Large intestine (tissue), 3 donors: ENCODE data around the gene BEST2. TPM values are rescaled to one million over a fixed set of nuclear protein-coding genes. Genes with fewer than 3 reads are reported as not detected.
A peak's percentile ranks its signal among the peaks of the same experiment; 100 is the strongest.
"Not testable (repeated sequence)": the region's sequence is repeated elsewhere in the genome, so short reads cannot be mapped to it uniquely, and the experiment has no call there.

Experiments used
- DNase-seq, 2 donors: peaks; one replicate each; pipeline versions ENCODE4 v3.0.0 to v3.0.0-alpha.2; 2013
- H3K27ac ChIP-seq: one replicate; pipeline ENCODE4 v1.5.1; 2013; ENCODE audit warnings: low read length
- H3K27me3 ChIP-seq: 2 replicates; pipeline ENCODE4 v1.6.1; 2013; ENCODE audit warnings: low read length; ENCODE audit not compliant: control insufficient read depth, insufficient read depth
- H3K36me3 ChIP-seq: 2 replicates; pipeline ENCODE4 v1.6.1; 2013; ENCODE audit warnings: low read length; ENCODE audit not compliant: control insufficient read depth, insufficient read depth
- H3K4me1 ChIP-seq: one replicate; pipeline ENCODE4 v1.6.1; 2013; ENCODE audit warnings: low read length; ENCODE audit not compliant: control insufficient read depth, insufficient read depth
- H3K4me3 ChIP-seq: one replicate; pipeline ENCODE4 v1.5.1; 2013; ENCODE audit warnings: low read length
- H3K9me3 ChIP-seq: one replicate; pipeline ENCODE4 v1.6.1; 2013; ENCODE audit warnings: mild to moderate bottlenecking, low read depth, low read length, moderate library complexity; ENCODE audit not compliant: control insufficient read depth
- WGBS: methylation state at CpG from one replicate; pipeline ENCODE4 v1.1.5; 2013; ENCODE audit warnings: low lambda C conversion rate; ENCODE audit not compliant: insufficient coverage; 5-methylcytosine and 5-hydroxymethylcytosine counted together
- polyA plus RNA-seq: library from polyadenylated mRNA; unstranded; fragments of 120-200 nt; gene quantifications from one replicate; pipeline ENCODE4 v1.2.1, GENCODE V29; 2013

The BEST2 gene
- polyA plus RNA-seq, 1 donor: 0.10 TPM

DNA sequence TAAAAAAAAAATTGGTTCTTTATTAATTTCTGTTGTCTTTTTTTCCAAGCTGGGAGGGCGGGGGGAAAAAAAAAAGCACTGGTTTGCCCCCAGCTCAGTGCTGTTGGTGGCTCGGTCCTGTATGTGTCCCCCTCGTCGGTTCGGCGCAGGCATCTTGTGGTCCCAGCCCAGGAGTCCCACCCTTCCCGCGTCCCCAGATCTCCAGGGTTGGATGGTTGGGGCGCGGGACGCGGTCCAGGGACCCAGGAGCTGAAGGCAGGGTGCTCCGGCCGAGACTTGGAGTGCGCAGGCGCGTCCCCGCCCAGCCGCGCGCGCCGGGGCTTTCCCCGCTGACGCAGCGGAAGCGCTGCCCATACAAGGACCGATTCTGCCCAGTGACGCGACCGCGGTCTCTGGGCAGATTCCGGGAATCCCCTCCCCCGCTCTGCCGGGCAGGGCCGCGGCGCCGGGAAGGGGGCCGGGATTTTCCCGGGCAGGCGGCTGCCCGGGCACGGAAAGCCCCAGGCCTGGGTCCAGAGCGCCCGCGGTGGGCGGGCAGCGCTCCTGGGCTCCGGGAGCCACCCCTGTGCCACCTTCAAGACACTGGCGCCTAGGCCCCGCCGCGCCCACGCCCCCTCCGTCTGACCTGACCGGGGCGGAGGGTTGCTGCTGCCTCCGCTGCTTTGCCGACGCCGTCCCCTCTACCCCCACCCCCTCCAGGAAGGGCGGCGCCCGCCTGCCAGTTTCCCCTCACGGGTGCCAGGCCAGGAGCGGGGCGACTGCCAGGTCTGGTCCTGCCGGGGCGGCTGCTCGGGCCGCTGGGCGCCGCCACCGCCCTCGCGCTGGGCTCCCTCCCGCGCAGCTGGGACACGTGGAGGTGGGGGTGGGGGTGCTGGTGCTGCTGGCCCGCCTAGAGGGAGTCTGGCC lies 42.0 kb downstream of the BEST2 start:
- WGBS: no CpG with 5 or more reads among the region's 81 CpGs
- no peaks in the 10 kb centered on the region for H3K27me3 ChIP-seq
- H3K36me3 ChIP-seq: peaks cover 6% of the 10 kb centered on the region
- H3K9me3 ChIP-seq: no peaks in the 10 kb centered on the region
- H3K4me3 ChIP-seq: peak overlapping the region; percentile 94
- peak; percentile 98 for DNase-seq
- H3K4me1 ChIP-seq: peaks cover 43% of the 10 kb centered on the region
- peak overlapping the region; percentile 99 for H3K27ac ChIP-seq

DNA sequence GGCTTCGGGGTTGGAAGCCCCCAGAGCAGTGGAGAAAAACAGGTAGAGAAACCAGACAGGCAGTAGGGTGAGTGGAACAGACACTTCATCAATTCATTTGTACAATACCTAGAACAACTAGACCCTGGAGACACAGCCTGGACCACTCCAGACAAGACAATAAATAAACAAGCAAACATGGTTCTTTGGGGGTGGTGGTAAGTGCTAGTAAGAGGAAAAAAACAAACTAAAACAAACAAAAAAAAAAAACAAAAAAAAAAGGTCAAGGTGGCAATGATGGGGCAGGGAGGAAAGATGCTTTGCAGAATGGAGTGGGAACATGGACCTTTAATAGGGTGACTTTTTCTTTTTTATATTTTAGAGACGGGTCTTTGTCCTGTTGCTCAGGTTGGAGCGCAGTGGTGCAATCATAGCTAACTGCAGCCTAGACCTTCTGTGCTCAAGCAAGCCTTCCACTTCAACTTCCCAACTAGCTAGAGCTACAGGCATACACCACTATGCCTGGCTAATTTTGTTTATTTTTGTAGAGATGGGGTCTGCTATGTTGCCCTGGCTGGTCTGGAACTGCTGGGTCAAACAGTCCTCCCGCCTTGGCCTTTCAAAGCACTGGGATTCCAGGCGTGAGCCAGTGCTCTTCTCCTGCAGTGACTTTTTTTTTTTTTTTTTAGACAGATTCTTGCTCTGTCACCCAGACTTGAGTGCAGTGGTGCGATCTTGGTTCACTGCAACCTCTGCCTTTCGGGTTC lies 42.8 kb downstream of the BEST2 start:
- no CpG with 5 or more reads among the region's 7 CpGs for WGBS
- peak in 1 of 2 donors; percentile 42 for DNase-seq
- H3K27ac ChIP-seq: peak overlapping the region; percentile 99
- peaks cover 36% of the 10 kb centered on the region for H3K4me1 ChIP-seq
- no peaks in the 10 kb centered on the region for H3K27me3 ChIP-seq
- H3K36me3 ChIP-seq: peaks cover 13% of the 10 kb centered on the region
- H3K9me3 ChIP-seq: no peaks in the 10 kb centered on the region
- H3K4me3 ChIP-seq: peak overlapping the region; percentile 94

DNA sequence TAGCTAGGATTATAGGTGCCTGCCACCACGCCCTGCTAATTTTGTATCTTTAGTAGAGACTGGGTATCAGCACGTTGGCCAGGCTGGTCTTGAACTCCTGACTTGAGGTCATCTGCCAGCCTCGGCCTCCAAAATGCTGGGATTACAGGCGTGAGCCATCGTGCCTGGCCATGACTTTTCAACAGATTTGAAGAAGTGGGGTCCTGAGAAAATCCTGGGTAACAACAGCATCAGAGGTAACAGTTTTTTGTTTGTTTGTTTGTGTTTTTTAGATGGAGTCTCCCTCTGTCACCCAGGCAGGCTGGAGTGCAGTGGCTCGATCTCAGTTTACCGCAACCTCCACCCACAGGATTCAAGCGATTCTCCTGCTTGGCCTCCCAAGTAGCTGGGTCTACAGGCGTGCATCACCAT lies 43.4 kb downstream of the BEST2 start:
- peaks cover 19% of the 10 kb centered on the region for H3K36me3 ChIP-seq
- no peaks in the 10 kb centered on the region for H3K9me3 ChIP-seq
- H3K4me3 ChIP-seq: no peak overlapping the region
- H3K27me3 ChIP-seq: no peaks in the 10 kb centered on the region
- peak overlapping the region; percentile 99 for H3K27ac ChIP-seq
- DNase-seq: no peak
- no CpG with 5 or more reads among the region's 9 CpGs for WGBS
- peaks cover 42% of the 10 kb centered on the region for H3K4me1 ChIP-seq

DNA sequence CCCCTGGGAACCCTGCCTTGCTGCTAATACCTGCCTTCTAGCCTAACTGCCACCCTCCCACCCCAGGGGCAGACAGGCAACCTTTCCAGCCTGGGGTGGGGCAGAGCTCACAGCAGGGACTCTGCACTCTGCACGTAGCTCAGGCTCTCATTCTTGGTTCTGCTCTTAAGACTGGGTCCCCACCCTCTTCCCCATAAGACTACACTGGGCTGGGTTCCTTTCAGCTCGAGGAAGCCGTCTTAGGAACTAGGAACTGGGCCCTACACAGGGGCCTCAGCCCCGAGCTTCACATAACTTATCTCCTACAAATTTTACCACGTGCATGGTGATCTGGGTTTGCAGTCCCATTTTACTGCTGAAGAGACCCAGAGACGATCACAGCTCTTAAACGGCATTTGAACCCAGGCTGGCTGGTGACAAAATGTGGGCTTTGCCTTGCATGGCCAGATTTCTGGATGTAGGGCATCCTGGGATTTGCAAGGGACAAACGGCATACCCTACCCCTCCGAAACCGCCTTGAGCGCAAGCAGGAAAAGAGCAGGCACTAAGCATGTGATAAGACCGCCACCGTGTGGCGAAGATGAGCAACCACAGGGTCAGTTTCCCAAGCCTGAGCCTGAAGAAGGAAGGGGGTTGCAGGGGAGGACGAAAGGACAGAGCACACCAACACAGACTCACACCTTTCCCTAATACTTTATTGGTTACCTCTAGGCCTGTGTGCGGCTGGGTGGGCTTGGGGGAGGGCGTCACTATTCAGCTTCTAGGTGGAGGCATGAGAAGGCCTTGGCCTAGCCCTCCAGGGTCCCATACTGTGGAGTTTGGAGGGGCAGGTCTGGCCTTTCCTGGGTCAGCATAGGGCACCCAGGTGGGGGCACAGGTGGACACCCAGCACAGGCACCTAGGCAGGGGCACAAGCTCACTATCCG lies 44.8 kb downstream of the BEST2 start:
- peak; percentile 96 to 98 for DNase-seq
- H3K27me3 ChIP-seq: no peaks in the 10 kb centered on the region
- WGBS: no CpG with 5 or more reads among the region's 18 CpGs
- peak overlapping the region; percentile 96 for H3K27ac ChIP-seq
- H3K4me3 ChIP-seq: peak overlapping the region; percentile 32
- peaks cover 24% of the 10 kb centered on the region for H3K36me3 ChIP-seq
- peaks cover 42% of the 10 kb centered on the region for H3K4me1 ChIP-seq
- peaks cover 2% of the 10 kb centered on the region for H3K9me3 ChIP-seq

DNA sequence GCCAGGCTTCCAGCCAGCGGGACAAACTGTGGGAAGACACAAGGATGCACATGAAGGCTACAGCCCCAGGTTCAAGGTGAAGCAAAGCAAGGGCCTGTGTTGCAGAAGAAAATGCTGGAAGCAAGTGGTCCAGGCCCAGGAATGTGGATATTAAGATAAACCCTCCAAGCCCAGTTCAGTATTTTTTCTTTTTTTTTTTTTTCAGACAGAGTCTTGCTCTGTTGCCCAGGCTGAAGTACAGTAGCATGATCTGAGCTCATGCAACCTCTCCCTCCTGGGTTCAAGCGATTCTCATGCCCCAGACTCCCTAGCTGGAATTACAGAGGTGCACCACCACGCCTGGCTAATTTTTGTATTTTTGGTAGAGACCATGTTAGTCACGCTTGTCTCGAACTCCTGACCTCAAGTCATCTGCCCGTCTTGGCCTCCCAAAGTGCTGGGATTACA lies 45.6 kb downstream of the BEST2 start:
- no peak overlapping the region for H3K4me3 ChIP-seq
- no CpG with 5 or more reads among the region's 6 CpGs for WGBS
- H3K9me3 ChIP-seq: peaks cover 4% of the 10 kb centered on the region
- H3K4me1 ChIP-seq: peaks cover 45% of the 10 kb centered on the region
- H3K36me3 ChIP-seq: peaks cover 24% of the 10 kb centered on the region
- no peaks in the 10 kb centered on the region for H3K27me3 ChIP-seq
- DNase-seq: no peak
- H3K27ac ChIP-seq: no peak overlapping the region

DNA sequence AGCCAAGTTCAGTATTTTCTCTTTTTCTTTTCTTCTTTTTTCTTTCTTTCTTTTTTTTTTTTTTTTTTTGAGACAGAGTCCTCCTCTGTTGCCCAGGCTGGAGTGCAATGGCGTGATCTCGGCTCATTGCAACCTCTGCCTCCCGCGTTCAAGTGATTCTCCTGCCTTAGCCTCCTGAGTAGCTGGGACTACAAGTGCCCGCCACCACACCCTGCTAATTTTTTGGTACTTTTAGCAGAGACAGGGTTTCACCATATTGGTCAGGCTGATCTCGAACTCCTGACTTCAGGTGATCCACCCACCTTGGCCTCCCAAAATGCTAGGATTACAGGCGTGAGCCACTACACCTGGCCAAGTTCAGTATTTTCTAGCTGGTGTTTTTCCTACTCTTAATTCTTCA lies 46.0 kb downstream of the BEST2 start:
- H3K4me1 ChIP-seq: peaks cover 49% of the 10 kb centered on the region
- H3K4me3 ChIP-seq, DNase-seq, H3K27me3 ChIP-seq, H3K9me3 ChIP-seq, H3K27ac ChIP-seq: not testable (repeated sequence)
- H3K36me3 ChIP-seq: peaks cover 24% of the 10 kb centered on the region
- 100% methylated on average over 1 of the region's 7 CpGs for WGBS

DNA sequence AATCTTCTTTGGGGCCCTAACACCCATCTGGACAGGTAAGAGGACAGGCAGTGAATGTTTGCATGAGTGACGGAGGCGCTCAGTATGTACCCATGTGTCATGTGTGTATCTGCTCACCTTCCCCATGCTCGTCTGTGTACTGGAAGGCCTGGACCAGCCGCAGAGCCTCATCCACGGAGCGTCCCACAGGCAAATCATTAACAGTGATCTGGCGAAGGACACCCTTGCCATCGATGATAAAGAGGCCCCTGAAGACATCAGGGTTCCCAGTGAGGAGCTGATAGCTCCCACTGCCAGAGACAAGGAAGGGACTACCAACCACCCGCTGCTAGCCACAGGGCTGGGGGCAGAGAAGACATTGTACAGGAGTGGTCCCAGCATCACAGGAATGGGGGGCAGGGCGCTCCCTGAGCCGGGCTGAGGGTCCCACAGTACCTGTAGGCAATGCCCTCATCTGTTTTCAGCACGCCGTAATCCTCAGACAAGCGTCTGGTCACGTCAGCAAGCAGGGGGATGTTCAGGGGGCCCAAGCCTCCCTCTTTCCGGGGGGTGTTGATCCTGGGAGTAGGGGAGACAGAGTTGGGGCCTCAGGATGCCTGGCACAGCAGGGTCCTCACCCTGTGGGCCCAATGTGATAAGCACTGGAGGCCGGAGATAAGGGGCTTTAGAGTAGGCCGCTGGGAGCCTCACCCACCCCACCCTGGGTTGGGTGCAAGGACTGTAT lies 48.3 kb downstream of the BEST2 start:
- no CpG with 5 or more reads among the region's 18 CpGs for WGBS
- Histone ChIP-seq H3K9me3 (peaks cover 7% of the 10 kb centered on the region), H3K4me3 (peak overlapping the region; percentile 100), H3K36me3 (peaks cover 24% of the 10 kb centered on the region), H3K27ac (no peak overlapping the region), H3K27me3 (no peaks in the 10 kb centered on the region), H3K4me1 (peaks cover 40% of the 10 kb centered on the region)
- peak in 1 of 2 donors; percentile 41 for DNase-seq

DNA sequence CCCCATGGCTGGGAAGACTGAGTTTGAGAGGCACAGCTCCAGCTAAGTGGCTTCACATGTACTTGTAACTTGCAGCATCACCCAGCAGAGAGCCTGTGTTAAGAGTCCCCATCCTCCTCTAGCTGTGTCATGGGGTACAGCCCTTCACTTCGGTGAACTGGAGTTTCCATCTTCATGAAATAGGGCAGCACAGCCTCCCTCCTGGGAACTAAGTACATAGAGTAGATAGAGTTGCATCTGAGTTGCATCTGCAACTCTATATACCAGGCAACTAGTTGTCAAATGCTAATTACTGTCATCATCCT lies 48.8 kb downstream of the BEST2 start:
- WGBS: no CpG with 5 or more reads among the region's 1 CpG
- Histone ChIP-seq H3K27me3 (no peaks in the 10 kb centered on the region), H3K9me3 (peaks cover 7% of the 10 kb centered on the region), H3K4me3 (peak overlapping the region; percentile 100), H3K27ac (no peak overlapping the region), H3K4me1 (peaks cover 37% of the 10 kb centered on the region), H3K36me3 (peaks cover 24% of the 10 kb centered on the region)
- no peak for DNase-seq

DNA sequence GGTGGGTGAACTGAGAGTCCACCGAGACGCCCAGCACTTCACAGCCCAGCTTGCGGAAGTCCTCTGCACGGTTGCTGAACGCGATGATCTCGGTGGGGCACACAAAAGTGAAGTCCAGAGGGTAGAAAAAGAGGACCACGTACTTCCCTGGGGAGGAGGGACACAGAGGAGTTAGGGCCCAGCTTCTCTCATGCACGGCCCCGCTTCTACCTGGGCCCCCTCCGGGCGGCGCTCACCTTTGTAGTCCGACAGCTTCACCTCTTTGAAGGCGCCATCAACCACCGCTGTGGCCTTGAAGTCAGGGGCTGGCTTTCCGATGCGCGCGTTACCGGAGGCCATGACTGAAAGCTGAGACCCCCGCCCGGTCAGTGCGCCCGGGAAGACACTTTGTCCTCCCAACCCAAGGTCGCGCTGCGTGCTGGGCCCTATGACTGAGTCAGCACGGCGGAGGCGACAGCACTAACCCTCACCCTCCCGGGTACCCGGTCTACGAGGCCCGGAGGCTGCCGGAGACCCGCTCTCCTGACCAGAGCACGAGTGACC lies 49.4 kb downstream of the BEST2 start:
- no CpG with 5 or more reads among the region's 38 CpGs for WGBS
- Histone ChIP-seq H3K27ac (peak overlapping the region; percentile 84), H3K4me1 (peaks cover 32% of the 10 kb centered on the region), H3K4me3 (peak overlapping the region; percentile 100), H3K9me3 (peaks cover 7% of the 10 kb centered on the region), H3K36me3 (peaks cover 24% of the 10 kb centered on the region), H3K27me3 (no peaks in the 10 kb centered on the region)
- DNase-seq: peak in 1 of 2 donors; percentile 56
